Measurements from ENCODE around the gene CCDC187.

CCDC187 gene

DNA sequence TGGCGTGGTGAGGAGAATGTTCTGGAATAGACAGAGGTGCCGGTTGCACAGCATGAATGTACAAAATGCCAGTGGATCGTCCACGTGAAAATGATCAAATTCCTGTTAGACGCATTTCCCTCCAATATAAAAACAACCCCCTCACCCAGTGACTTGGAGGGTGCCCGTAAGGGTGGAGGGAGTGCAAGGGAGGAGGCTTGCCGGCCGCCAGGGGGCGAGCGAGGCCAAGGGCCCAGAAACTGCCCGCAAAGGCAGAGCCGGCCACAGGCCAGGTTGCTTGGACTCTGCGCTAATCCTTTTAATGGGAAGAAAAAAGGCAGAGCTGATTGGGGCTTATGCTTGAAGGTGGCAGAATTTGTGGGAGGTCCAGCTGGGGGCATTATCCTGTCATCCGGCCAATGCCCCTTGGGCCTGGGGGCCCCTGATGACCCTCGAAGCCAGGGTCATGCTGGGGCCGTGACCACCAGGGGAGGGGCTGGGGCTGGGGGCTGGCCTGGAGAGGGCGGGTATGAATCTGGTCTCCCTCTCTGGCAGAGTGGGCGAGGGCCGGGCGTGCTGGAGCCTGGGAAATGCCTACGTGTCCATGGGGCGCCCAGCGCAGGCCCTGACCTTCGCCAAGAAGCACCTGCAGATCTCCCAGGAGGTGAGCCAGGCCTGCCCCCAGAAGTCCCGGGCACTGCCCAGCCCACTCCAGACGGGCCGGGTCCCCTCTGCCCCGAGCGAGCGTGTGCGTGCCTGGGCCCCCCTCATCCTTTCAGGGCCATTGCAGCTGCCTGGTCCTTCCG, 35.5 kb upstream of the CCDC187 start:
- DNase-seq, result no peak

DNA sequence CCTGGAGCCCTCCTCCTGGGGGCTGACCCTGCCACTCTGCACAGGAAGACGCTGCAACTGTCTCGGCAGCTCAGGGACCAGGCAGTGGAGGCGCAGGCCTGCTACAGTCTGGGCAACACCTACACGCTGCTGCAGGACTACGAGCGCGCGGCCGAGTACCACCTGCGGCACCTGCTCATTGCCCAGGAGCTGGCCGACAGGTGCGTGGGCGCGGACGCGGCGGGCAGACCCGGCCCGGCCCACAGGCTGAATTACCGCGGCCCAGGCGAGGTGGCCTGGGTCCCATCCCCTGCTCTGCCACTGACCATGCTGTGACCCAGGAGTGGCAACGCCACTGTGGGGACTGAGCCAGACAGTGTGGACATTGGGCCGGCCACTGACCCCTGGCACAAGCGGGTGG, 34.6 kb upstream of the CCDC187 start:
- DNase-seq, result no peak

DNA sequence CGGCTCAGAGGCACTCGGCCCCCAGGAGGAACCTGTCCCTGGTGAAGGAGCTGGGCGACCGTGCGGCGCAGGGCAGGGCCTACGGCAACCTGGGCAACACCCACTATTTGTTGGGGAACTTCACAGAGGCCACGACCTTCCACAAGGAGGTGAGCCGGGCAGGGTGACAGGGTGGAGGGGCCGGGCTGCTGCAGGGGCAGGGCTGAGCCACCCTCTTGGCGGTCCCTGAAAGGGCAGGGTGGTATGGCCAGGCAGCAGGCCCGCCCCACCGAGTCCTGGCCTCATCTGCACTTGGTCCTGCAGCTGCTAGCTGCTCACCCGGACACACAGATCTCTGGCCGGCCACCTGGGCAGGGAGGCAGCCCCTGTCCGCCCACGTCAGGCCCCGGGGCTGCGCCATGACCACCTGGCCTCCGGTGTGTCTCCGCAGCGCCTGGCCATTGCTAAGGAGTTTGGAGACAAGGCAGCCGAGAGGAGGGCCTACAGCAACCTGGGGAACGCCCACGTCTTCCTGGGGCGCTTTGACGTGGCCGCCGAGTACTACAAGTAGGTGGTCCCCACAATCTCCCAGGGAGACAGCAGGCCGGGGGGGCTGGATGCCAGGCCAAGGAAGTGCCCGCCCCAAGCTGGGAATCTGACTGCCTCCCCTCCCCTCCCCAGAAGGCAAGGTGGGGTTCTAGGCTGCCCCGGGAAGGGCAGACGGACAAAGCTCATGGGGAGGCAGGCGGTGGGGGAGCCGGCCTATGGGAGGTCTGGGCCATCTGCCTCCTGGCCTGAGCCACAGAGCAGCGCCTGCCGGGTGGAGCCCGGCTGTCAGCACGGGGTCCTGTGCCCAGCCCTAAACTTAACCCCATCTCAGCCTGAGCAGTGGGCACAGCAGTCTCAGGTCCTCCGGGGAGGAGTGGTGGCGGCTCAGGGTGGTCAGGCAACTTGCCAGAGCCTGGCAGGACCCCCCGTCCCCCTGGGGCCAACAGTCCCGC, 33.8 kb upstream of the CCDC187 start:
- DNase-seq, result no peak

DNA sequence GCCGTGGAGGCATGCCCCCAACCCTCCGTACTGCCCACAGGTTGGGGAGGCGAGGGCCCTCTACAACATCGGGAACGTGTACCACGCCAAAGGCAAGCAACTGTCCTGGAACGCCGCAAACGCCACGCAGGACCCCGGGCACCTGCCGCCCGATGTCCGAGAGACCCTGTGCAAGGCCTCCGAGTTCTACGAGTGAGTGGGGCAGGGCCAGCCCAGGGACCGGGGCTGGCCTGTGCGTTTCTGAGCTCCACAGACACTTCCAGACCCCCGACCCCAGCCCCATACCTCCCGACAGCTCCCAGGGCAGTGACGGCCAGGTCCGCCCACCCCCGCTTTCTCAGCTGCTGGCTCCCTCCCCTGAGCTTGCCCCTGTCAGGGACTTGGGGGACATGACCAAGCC, 33.0 kb upstream of the CCDC187 start:
- no peak for DNase-seq

DNA sequence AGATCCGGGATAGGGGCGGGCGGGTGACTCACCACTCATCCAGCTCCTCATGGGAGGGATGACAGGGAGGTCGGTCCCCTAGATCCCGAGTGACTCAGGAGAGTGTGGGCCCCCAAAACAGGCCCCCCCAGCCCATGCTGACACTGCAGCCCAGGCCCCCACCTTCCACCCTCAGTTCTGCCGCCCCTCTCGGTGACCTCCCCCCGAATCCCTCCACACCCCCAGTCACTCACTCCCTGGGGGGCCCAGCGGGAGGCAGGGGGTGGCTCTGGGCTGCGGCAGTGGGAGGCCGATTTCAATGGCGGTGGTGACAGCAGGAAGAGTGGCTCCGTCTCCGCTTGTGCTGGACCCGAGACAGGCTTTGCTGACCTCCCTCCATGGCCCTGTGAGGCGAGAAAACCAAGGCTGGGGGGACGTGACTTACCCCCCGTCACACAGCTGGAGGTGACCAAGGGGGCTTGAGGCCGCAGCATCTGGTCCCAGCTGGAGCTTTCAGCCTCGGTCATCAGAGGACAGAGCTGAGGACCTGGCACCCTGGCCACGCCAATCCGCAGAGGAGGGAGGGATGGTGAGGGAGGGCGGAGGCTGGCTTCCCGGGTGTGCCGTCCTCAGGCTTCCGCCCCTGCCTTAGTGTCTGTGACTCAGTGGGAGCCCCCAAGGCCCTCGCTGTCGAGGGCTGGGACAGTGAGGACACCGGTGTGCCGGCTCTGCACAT, 32.4 kb upstream of the CCDC187 start:
- no peak for DNase-seq

DNA sequence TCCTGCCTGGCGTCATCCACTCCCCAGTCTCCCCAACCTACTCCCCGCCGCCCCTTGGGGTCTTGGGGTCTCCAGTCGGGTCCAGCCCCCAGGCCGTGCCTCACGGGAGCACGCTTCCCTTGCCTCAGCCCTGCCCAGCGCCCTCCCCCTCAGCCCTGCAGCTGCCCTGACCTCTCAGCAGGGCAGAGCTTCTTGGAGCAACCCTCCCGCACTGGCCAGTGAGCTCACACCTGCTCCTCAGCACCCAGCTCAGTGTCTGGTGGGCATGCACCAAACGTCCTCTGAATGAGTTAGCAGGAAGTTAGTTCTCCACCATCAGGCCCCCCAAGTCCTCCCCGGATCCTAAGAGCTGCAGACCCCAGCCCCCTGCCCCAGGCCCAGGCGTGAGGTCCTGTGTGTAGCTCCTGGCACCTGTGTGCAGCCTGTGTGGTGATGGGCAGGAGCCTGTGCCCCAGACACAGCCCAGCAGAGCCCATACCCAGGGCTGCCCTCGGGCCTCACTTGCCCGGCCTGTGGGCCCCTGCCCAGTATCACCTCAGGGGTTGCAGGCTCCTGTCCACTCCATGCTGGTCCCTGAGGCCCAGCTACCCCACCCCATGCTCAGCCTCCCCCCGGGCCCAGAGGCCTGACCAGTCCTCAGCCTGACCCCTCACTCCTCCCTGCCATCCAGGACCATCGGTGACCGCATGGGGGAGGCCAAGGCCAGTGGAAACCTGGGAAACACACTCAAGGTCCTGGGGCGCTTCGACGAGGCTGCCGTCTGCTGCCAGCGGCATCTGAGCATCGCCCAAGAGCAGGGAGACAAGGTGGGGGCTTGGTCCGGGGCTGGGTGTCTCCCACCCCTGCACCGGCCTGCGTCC, 31.6 kb upstream of the CCDC187 start:
- no peak for DNase-seq

DNA sequence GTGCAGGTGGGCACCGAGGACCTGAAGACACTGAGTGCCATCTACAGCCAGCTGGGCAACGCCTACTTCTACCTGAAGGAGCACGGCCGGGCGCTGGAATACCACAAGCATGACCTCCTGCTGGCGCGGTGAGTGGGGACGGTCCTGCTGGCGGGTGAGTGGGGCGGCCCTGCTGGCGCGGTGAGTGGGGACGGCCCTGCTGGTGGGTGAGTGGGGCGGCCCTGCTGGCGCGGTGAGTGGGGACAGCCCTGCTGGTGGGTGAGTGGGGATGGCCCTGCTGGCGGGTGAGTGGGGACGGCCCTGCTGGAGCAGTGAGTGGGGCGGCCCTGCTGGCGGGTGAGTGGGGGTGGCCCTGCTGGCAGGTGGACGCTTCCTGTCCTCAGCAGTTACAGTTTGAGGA, 30.6 kb upstream of the CCDC187 start:
- DNase-seq, result no peak

DNA sequence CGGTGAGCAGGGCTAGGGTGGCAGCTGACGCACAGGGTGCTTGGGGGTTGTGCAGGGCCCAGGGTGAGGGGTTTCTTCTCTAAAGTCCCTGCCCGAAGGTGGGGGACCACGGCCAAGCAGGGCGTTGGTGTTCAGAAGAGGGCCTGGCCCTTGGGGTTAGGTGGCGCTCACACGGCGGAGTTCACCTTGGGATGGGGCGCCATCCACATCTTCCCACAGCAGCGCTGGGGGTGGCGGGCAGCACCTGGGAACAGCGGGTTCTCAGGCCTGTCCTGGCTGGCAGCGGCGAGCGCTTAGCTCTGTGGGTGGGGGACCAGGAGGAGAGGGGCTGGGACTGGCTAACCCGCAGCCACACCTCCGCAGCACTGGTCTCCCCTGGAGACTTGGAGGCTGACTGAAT, 29.6 kb upstream of the CCDC187 start:
- DNase-seq, result no peak

DNA sequence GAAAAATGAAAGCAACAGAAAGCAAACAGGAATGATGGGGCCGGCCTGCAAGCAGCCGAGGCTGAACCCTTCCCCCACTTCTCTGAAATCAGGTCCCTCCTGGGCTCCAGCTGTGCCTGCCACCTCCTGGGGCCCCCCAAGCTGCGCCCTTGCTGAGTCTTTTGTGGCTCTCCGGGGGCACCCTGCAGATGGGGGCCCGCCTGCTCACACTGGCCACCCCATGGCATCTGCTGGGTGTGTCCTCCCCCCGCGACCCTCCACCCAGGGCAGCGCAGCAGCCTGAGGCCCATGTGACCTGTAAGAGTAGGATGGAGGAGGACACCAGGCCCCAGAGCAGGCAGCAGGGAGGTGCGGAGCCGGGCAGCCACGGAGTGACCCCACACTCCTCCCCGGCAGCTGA, 29.2 kb upstream of the CCDC187 start:
- DNase-seq, result no peak

DNA sequence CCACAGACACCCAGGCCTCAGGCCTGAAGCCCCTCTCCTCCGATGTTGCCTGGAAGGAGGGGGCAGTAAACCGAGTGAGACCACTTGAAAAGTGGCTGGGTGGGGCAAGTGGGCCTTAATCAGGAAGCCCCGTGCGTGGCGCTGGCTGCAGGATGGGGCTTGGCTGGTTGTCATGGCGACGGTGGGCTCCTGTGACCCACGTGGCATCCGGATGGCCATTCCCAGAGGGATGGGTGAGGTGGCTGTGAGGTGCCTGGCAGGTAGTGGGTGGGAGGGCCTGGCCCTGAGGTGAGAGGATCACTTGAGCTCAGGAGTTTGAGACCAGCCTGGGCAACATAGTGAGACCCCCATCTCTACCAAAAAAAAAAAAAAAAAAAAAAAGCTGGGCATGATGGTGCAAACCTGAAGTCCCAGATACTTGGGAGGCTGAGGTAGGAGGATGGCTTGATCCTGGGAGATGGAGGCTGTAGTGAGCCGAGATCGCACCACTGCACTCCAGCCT, 28.6 kb upstream of the CCDC187 start:
- DNase-seq, result no peak

DNA sequence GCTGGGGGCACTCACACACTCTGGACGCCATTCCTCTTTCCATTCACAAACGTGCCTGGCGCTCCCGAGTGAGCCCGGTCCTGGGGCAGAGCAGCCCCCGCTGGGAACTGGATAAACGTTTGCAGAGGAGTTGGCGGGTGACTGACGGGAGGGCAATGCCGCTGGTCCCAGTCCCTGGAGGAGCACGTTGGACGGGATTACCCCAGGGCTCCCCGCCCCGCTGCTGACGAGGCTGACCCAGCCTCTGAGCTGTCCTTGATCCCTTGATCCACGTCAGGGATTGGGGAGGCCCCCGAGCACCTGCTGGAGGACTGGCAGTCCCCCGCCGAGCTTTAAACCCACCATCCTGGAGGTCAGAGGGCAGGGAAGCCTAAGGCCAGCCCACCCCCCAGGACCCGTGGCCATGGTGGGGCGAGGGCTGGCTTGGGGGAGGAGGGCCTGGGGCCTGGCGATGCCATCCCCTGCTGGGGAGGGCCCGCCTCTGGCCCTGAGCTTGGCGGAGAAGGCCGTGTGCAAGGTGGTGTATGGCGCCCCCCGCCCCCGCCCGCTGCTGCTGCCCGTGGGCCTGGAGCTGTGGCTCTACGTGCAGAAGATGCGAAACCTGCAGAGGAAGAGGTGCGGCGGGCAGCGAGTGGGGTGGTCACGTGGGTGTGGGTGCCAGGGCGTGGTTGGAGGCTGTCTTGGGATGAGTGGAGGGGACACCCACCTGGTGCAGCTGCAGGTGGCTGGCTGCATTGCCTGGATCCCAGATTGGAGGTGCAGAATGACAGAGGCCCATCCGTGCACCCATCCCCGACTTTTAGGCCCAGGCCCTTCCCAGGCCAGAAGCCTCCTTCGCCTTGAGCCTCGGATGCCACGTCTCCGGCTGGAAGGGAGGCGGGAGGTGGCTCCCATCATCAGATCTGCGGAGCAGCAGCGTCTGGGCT, 27.9 kb upstream of the CCDC187 start:
- no peak for DNase-seq

DNA sequence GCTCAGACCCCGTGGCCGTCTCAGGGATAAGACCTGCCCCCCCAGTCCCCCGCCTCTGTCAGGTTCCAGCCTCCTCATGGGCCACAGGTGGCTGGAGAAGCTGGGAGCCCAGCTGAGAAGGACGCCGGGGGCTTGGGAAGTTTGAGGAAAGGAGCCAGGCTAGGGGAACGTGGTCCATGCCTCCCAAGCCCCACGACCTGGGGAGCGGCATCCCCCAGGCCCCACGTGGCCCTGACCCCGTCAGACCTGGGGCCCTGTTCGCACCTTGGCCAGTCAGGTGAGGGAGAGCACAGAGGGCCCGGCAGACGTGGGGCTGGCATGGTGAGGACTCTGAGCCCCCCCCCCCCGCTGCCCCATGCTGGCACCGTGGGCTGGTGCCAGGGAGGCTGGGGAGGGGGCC, 27.1 kb upstream of the CCDC187 start:
- DNase-seq, result no peak

DNA sequence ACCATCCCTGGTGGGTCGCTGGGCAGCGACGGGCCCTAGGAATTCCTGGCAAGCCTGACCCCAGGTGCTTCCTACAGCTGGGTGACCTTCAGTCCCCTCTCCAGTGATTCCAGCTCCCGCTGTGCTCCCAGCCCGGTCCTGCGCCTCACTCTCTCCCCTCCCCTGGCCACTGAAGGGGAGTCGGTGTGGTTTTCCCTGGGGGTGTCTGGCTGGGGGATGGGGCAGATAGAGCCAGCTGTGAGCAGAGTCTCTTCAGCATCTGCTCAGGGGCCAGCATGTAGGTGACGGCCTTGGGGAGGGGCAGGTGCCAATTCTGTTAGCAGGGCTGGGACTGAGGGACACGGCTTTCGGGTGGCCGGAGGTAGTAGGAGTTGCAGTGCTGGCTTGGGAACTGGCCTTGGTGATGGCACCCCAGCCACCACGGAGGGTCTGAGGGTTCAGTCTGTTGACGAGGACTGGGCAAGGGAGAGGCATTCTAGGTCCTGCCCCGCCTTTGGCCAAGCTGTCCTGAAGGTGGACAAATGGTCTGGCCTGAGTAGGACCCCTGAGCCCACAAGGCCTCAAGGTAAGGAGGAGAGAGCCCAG, 26.6 kb upstream of the CCDC187 start:
- DNase-seq, result no peak

DNA sequence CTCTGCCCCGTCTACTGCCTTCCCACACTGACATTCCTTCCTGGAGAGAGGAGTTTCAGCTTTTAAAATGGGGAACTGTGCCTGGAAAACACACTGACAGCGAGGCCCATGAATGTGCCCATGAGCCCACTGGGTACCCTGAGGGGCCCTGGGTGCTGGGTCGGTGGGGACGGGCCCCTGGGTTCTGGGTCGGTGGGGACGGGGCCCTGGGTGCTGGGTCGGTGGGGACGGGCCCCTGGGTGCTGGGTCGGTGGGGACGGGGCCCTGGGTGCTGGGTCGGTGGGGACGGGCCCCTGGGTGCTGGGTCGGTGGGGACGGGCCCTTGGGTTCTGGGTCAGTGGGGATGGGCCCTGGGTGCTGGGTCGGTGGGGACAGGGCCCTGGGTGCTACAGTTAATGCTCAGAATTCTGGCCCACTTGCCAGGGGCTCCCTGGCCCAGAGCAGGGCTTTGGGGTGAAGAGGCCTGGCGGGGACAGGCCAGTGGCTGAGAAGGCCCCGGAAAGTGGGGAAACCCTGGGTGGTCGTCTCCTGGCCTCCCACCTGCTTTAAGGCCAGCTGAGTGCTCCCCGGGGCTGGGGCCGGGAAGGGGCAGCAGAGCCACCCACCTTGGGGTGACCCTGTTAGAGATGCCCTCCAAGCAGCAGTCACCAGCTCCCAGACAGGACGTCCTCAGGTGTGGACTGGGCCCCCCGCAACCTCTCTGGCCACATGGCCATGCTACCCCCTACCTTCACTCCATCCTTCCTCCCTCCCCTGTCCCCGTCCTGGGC, 25.9 kb upstream of the CCDC187 start:
- DNase-seq, result no peak

DNA sequence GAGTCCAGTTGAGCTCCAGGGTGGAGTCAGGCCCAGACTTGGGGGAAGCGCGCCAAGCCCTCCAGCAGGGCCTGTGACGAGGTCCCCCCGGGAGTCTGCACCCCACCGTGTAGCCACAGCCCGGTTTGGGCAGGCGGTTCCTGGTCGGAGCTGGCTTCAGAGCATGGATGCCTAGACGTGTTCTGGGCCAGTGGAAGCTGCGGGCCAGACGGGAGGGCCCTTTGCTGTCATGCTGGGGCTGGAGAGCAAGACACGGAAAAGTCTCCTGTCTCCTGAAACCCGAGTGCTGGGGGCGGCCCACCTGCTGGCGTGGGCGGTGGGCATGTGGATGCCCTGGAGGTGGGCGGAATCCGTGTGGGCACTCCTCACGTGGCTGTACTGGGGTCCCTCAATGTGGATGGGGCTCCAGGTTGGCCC, 25.3 kb upstream of the CCDC187 start:
- DNase-seq, result no peak

DNA sequence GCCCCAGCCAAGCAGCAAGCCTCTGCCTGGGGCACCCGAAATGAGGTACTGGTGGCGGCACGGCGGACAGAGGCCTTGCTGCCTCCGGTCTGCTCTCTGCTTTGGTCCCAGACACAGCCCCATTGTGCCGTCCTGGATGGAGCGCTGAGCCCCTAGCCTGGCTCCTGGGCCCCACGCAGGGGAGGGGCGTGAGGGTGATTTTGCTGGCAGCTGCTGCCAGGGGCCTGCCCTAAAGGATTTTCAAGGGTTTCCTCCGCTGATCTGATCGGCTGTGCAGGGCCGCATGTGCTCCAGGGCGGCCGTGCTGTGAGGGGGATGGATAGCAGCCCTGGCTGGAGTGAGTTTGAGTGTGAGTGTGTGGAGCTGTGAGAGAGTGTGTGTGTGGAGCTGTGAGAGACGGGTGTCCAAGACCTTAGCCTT, 24.7 kb upstream of the CCDC187 start:
- no peak for DNase-seq

DNA sequence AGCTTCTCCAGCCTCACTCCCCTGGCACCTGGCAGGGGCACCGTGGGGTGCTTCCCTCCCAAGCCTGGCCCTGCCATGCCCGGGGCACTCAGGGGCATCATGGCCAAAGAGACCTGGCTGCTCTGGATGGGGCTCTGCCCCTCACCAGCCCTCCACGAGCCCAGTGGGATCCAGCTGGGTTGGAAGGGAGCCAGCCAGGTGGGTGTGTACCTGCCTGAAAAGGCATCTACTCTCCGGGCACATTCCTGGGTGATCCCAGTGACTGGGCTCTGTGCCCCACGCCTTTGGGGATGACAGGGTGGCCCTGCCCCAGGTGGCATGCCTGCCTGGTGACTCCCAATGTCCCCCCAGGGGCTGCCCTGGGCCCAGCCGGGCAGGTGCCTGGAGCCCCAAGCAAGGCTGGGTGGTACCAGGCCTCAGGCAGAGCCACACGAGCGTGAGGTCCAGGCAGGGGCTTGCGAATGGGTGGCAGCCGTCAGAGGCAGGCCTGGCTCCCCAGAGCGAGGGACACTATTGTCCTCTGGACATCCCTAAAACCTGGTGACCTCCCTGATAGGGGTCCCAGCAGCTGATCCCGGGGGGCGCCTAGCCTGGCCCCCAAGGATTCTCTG, 24.2 kb upstream of the CCDC187 start:
- DNase-seq, result no peak

DNA sequence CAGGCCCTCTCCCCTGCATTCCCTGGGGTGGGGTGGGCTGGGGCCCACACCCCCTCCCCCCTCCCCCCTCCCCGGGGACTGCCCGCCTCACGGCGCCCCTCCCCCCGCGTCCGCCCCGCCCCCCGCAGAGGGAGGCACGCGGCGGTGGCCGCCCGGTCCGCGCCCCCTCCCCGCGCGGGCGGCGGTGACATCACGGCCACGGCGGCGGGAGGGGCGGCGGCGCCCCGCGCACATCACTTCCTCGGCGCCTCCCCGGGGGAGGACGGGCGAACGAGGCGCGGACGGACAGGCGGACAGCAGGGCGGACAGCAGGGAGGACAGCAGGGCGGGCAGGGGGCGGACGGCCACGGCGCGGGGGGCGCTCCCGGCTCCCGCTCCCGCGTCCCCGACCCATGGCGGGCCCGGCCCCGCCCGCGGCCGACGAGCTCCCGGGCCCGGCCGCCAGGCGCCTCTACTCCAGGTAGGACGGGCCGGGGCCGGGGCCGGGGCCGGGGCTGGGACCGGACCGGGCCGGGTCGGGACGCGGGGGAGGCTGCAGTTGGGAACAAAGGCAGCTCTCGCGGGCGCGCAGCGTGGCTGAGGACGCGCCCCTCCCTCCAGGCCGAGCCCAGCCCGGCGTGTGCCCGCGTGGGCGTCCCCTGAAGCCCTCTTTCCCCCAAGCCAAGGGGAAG, 23.5 kb upstream of the CCDC187 start, which contains the start of gene GPSM1:
TSS of gene GPSM1 (plus strand) at position 236 of the 671 bp plus-strand sequence. CDS start at position 393, 157 bp downstream.
- peak; percentile 37 for DNase-seq
